Thyroid gland (tissue), 4 donors: Measurements from ENCODE around the gene LPCAT1. TPM values are rescaled to one million over a fixed set of nuclear protein-coding genes. Genes with fewer than 3 reads are reported as not detected.

ENCODE experiments used
- DNase-seq, 2 donors: peaks; one replicate each; pipeline ENCODE4 v3.0.0-alpha.2; 2019
- H3K27ac ChIP-seq, 3 donors: fragments of 200-600 bp; sonication (generic); 1 replicate in 2 of 3; 2 replicates in 1 of 3; pipeline ENCODE4 v1.5.1; 2016 to 2019; ENCODE audit warnings: mild to moderate bottlenecking in 1 of 3, moderate library complexity in 1 of 3
- H3K27me3 ChIP-seq: fragments of 200-600 bp; sonication (generic); one replicate; pipeline ENCODE4 v1.5.1; 2019
- H3K36me3 ChIP-seq, 2 donors: fragments of 200-600 bp; sonication (generic); one replicate each; pipeline ENCODE4 v1.5.1; 2016 to 2019
- H3K4me1 ChIP-seq, 2 donors: fragments of 200-600 bp; sonication (generic); one replicate each; pipeline ENCODE4 v1.5.1; 2017 to 2019
- H3K4me3 ChIP-seq, 3 donors: fragments of 200-600 bp; sonication (generic); replicated peaks in 1 of 3; 1 replicate in 2 of 3; 2 replicates in 1 of 3; pipeline ENCODE4 v1.5.1; 2016; ENCODE audit warnings: mild to moderate bottlenecking in 1 of 3
- H3K9me3 ChIP-seq: fragments of 200-600 bp; sonication (generic); one replicate; pipeline ENCODE4 v1.5.1; 2017
- CTCF ChIP-seq, 6 experiments: fragments of 200-600 bp in 3 of 6; fragments of 450-650 bp in 3 of 6; sonication (generic) in 3 of 6; IDR thresholded peaks; one replicate each; pipeline ENCODE4 v1.5.1; 2016 to 2019; ENCODE audit warnings: antibody characterized with exemption in 6 of 6, mild to moderate bottlenecking in 2 of 6, inconsistent platforms in 1 of 6, moderate library complexity in 1 of 6
- POLR2A ChIP-seq, 2 donors: fragments of 450-650 bp; IDR thresholded peaks; one replicate each; pipeline ENCODE4 v1.6.1; 2017; ENCODE audit warnings: antibody characterized with exemption in 2 of 2, mild to moderate bottlenecking in 2 of 2, moderate library complexity in 1 of 2
- WGBS, 2 donors: methylation state at CpG; one replicate each; pipeline ENCODE4 v1.1.5; 2017; 5-methylcytosine and 5-hydroxymethylcytosine counted together
- intact Hi-C: fragments of 100-400 bp; cut with DNase I; formaldehyde crosslinking; loops from one replicate; pipeline ENCODE4 v1.15.1; 2023
- total RNA-seq, 4 donors: library from RNA; depleted of rRNA; stranded (reverse); fragments of >200 nt; gene quantifications; one replicate each; pipeline ENCODE4 v1.2.3, GENCODE V29; 2016

The LPCAT1 gene
- total RNA-seq, 4 donors from 2014 or later: 30.9 to 35.7 (median 33.3) TPM

- TF ChIP-seq POLR2A (IDR thresholded peaks at IDR 0.05): no peak
- TF ChIP-seq CTCF (IDR thresholded peaks at IDR 0.05): no peak
- Histone ChIP-seq H3K36me3 (peaks cover 7 to 14% of the 10 kb centered on the region in 2 donors), H3K4me1 (no peaks in the 10 kb centered on the region), H3K27ac (no peak overlapping the region), H3K4me3 (no peak overlapping the region), H3K9me3 (no peaks in the 10 kb centered on the region), H3K27me3 (no peaks in the 10 kb centered on the region)
- 92% methylated on average over 18 of the region's 18 CpGs for WGBS, 2 donors
- intact Hi-C loops: no loop called here
- DNase-seq: no peak
Observed at GRCh38 chr5:1464511-1464910, 59.2 kb downstream of the LPCAT1 start.

- intact Hi-C loops: no loop called here
- DNase-seq: peak in 1 of 2 donors; percentile 0
- no peak overlapping the region for H3K27ac ChIP-seq
- no peak overlapping the region for H3K4me3 ChIP-seq
- WGBS, 2 donors: 89 to 93% methylated on average over 13 to 14 of the region's 14 CpGs
- H3K4me1 ChIP-seq: no peaks in the 10 kb centered on the region
- TF ChIP-seq POLR2A (IDR thresholded peaks at IDR 0.05) (no peak), CTCF (IDR thresholded peaks at IDR 0.05) (no peak)
- H3K27me3 ChIP-seq: no peaks in the 10 kb centered on the region
- peaks cover 7 to 14% of the 10 kb centered on the region in 2 donors for H3K36me3 ChIP-seq
- no peaks in the 10 kb centered on the region for H3K9me3 ChIP-seq
Observed at GRCh38 chr5:1464096-1464446, 59.7 kb downstream of the LPCAT1 start.

- H3K4me3 ChIP-seq: no peak overlapping the region
- TF ChIP-seq CTCF (IDR thresholded peaks at IDR 0.05): no peak
- TF ChIP-seq POLR2A (IDR thresholded peaks at IDR 0.05): no peak
- H3K27ac ChIP-seq: no peak overlapping the region
- 95 to 96% methylated on average over 45 to 46 of the region's 46 CpGs for WGBS, 2 donors
- H3K27me3 ChIP-seq: no peaks in the 10 kb centered on the region
- H3K4me1 ChIP-seq: no peaks in the 10 kb centered on the region
- no peaks in the 10 kb centered on the region for H3K9me3 ChIP-seq
- intact Hi-C loops: no loop called here
- H3K36me3 ChIP-seq: peaks cover 7 to 14% of the 10 kb centered on the region in 2 donors
- no peak for DNase-seq
Observed at GRCh38 chr5:1463326-1464095, 60.2 kb downstream of the LPCAT1 start.

GRCh38 chr5:1462358-1462757 is 61.4 kb downstream of the LPCAT1 start:
- no peaks in the 10 kb centered on the region for H3K9me3 ChIP-seq
- H3K4me1 ChIP-seq: no peaks in the 10 kb centered on the region
- H3K27ac ChIP-seq: no peak overlapping the region
- DNase-seq: no peak
- H3K27me3 ChIP-seq: no peaks in the 10 kb centered on the region
- WGBS, 2 donors: 87 to 90% methylated on average over 20 of the region's 20 CpGs
- no peak overlapping the region for H3K4me3 ChIP-seq
- intact Hi-C loops: no loop called here
- H3K36me3 ChIP-seq: peaks cover 7 to 14% of the 10 kb centered on the region in 2 donors
- TF ChIP-seq CTCF (IDR thresholded peaks at IDR 0.05) (no peak), POLR2A (IDR thresholded peaks at IDR 0.05) (no peak)

- Histone ChIP-seq H3K4me3 (no peak overlapping the region), H3K27ac (no peak overlapping the region), H3K27me3 (no peaks in the 10 kb centered on the region), H3K4me1 (no peaks in the 10 kb centered on the region), H3K9me3 (no peaks in the 10 kb centered on the region), H3K36me3 (peaks cover 7 to 14% of the 10 kb centered on the region in 2 donors)
- intact Hi-C loops: no loop called here
- no peak for DNase-seq
- no peak for TF ChIP-seq CTCF (IDR thresholded peaks at IDR 0.05)
- TF ChIP-seq POLR2A (IDR thresholded peaks at IDR 0.05): no peak
- WGBS, 2 donors: 97% methylated on average over 10 of the region's 10 CpGs
Observed at GRCh38 chr5:1461396-1461795, 62.4 kb downstream of the LPCAT1 start.
